Measurements from ENCODE around the gene ZBTB7C. TPM values are rescaled to one million over a fixed set of nuclear protein-coding genes. Genes with fewer than 3 reads are reported as not detected.

The ZBTB7C gene
- total and polyA plus RNA-seq, 2 of the 8 experiments (the other 6 are each of a cell fraction or from before 2014, with no cell fraction given), result 0.15 to 0.45 TPM

- no peak for TF ChIP-seq ATF2 (IDR thresholded peaks at IDR 0.05; ENCODE audit: low read length)
- no peak for TF ChIP-seq KDM1A (IDR thresholded peaks at IDR 0.05; ENCODE audit: borderline replicate concordance, low read length)
- no peak for TF ChIP-seq ATF3 (IDR thresholded peaks at IDR 0.05; ENCODE audit: insufficient read depth, low read depth, low read length)
- no peak for TF ChIP-seq YY1 (IDR thresholded peaks at IDR 0.05; ENCODE audit: low read depth, low read length)
- TF ChIP-seq SP2 (IDR thresholded peaks at IDR 0.05; ENCODE audit: low read length), result no peak
- TF ChIP-seq HDAC2 (IDR thresholded peaks at IDR 0.05; ENCODE audit: borderline replicate concordance in 1 of 2, low read depth in 2 of 2, low read length in 2 of 2), result no peak
- no peak for TF ChIP-seq CREB1 (IDR thresholded peaks at IDR 0.05)
Observed at GRCh38 chr18:48052842-48053241, 356.3 kb downstream of the ZBTB7C start (continued).
